Panc1 (cell line): Measurements from ENCODE around the gene ATXN7L3. TPM values are rescaled to one million over a fixed set of nuclear protein-coding genes. Genes with fewer than 3 reads are reported as not detected.

ENCODE experiments used
- ATAC-seq: fragments of 200-7000 bp; cut with Tn5 transposase; 2 replicates; pipeline ENCODE4 v1.9.1; 2020; ENCODE audit warnings: mild to moderate bottlenecking, moderate library complexity
- BruUV-seq: library from RNA; stranded (reverse); fragments of 400-500 nt; replicated peaks from 2 replicates; lab custom pipeline; 2021; lab: Mats Ljungman, UMichigan
- CTCF ChIA-PET: fragments of 300-600 bp; sonication (Branson Sonifier 250); formaldehyde crosslinking; loops from one replicate; lab custom pipeline; 2022; ENCODE audit warnings: antibody characterized with exemption; lab: Charles Lee
- POLR2A ChIA-PET: fragments of 300-600 bp; sonication (Branson Sonifier 250); formaldehyde crosslinking; loops from one replicate; lab custom pipeline; 2022; ENCODE audit warnings: antibody characterized with exemption; lab: Charles Lee
- DNase-seq: peaks from one replicate; pipeline ENCODE4 v3.0.0-alpha.2; 2010; ENCODE audit warnings: low read depth, low spot score
- H3K27ac ChIP-seq: 2 replicates; pipeline ENCODE4 v1.5.1; 2011; ENCODE audit warnings: mild to moderate bottlenecking, low read length, inconsistent platforms
- H3K27me3 ChIP-seq: fragments of 200-500 bp; sonication (Bioruptor generic); 2 replicates; pipeline ENCODE4 v1.6.0; 2014; ENCODE audit warnings: low read length, inconsistent platforms; ENCODE audit not compliant: control insufficient read depth, insufficient read depth
- H3K36me3 ChIP-seq: fragments of 200-500 bp; sonication (Bioruptor generic); 2 replicates; pipeline ENCODE4 v1.5.1; 2014; ENCODE audit warnings: inconsistent platforms, mild to moderate bottlenecking, low read length, moderate library complexity; ENCODE audit not compliant: control insufficient read depth, insufficient read depth
- H3K4me1 ChIP-seq: 2 replicates; pipeline ENCODE4 v1.5.1; 2011; ENCODE audit warnings: inconsistent platforms, mild to moderate bottlenecking, low read length, moderate library complexity; ENCODE audit not compliant: control insufficient read depth, insufficient read depth
- H3K4me3 ChIP-seq, 2 experiments: 2 replicates each; pipeline ENCODE4 v1.5.1; 2011 to 2012; ENCODE audit warnings: low read depth in 2 of 2, low read length in 2 of 2, mild to moderate bottlenecking in 2 of 2, inconsistent platforms in 1 of 2, moderate library complexity in 1 of 2
- H3K9me3 ChIP-seq: fragments of 200-500 bp; sonication (Bioruptor generic); 2 replicates; pipeline ENCODE4 v1.5.1; 2014; ENCODE audit warnings: low read depth, mild to moderate bottlenecking, inconsistent platforms, low read length, moderate library complexity; ENCODE audit not compliant: control insufficient read depth, insufficient read depth
- CTCF ChIP-seq: fragments of 450-650 bp; IDR thresholded peaks from 2 replicates; pipeline ENCODE4 v1.5.1; 2017; ENCODE audit warnings: mild to moderate bottlenecking
- POLR2AphosphoS5 ChIP-seq: IDR thresholded peaks from 2 replicates; pipeline ENCODE4 v1.6.1; 2012; ENCODE audit warnings: mild to moderate bottlenecking, low read depth, low read length, moderate library complexity
- REST ChIP-seq, 2 experiments: IDR thresholded peaks; 2 replicates each; pipeline ENCODE4 v1.6.1; 2011 to 2012; ENCODE audit warnings: low read depth in 2 of 2, control low read depth in 1 of 2, low read length in 1 of 2, mild to moderate bottlenecking in 1 of 2, moderate library complexity in 1 of 2; ENCODE audit not compliant: insufficient read depth in 1 of 2
- SIN3A ChIP-seq: IDR thresholded peaks from 2 replicates; pipeline ENCODE4 v1.6.1; 2012; ENCODE audit warnings: low read depth, mild to moderate bottlenecking, low read length, moderate library complexity, borderline replicate concordance; ENCODE audit not compliant: insufficient read depth
- TCF7L2 ChIP-seq: IDR thresholded peaks from 2 replicates; pipeline ENCODE4 v1.6.1; 2011; ENCODE audit warnings: mild to moderate bottlenecking, low read depth, low read length, inconsistent platforms
- in situ Hi-C: cut with HindIII; loops from 2 replicates; pipeline ENCODE4 v1.10.0; 2016; ENCODE audit warnings: low sequenced_read_pairs, low pct_unique_long_range_greater_than_20kb
- intact Hi-C: fragments of 100-400 bp; cut with micrococcal nuclease; formaldehyde crosslinking; loops from one replicate; pipeline ENCODE4 v1.10.0; 2022; ENCODE audit not compliant: unreplicated experiment
- total RNA-seq: library from RNA; stranded (reverse); gene quantifications from one replicate; pipeline ENCODE4 v1.2.1, GENCODE V29; 2021; ENCODE audit not compliant: unreplicated experiment

Gene ATXN7L3
- total RNA-seq, 1 experiment from 2014 or later, result 69.8 TPM

DNA sequence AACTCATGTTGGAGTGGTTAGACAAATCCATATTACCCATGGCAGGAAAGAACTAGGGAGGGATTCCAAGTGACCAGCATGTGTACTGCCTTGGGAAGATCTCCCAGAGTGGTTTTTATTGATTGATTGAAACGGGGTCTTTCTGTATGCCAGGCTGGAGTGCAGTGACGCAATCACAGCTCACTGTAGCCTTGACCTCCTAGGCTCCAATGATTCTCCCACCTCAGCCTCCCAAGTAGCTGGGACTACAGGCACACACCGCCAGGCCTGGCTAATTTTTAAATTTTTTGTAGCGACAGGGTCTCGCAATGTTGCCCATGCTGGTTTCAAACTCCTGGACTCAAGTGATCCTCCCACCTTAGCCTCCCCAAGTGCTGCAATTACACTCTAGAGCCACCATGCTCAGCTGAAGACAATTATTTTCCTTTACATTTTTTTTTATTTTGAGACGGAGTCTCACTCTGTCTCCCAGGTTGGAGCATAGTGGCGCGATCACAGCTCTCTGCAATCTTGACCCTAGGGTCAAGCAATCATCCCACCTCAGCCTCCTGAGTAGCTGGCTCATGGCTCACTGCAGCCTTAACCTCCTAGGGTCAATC lies 15.4 kb downstream of the ATXN7L3 start:
- DNase-seq (no peak), ATAC-seq (no peak)
- intact Hi-C loops (no loop called here), in situ Hi-C loops (no loop called here)
- Histone ChIP-seq H3K27me3 (no peaks in the 10 kb centered on the region), H3K36me3 (no peaks in the 10 kb centered on the region; the same call in 1 of the 2 replicates), H3K9me3 (no peaks in the 10 kb centered on the region), H3K27ac (no peak overlapping the region), H3K4me1 (peaks cover 7% of the 10 kb centered on the region; the same call in 1 of the 2 replicates), H3K4me3 (no peak overlapping the region)
- TF ChIP-seq TCF7L2 (no peak), REST (IDR thresholded peaks at IDR 0.05; ENCODE audit: insufficient read depth in 1 of 2, low read depth in 2 of 2, low read length in 1 of 2) (no peak), SIN3A (no peak), CTCF (no peak), POLR2AphosphoS5 (no peak)
- ChIA-PET POLR2A (interaction anchor here (0.6 kb wide), 1 partner anchor 93 kb away, joined by 6 read pairs; no protein-coding TSS in a partner anchor), CTCF (interaction anchor here (0.7 kb wide), 1 partner anchor 1609 kb away, joined by 4 read pairs; no protein-coding TSS in a partner anchor)
- no TSS peak for BruUV-seq

DNA sequence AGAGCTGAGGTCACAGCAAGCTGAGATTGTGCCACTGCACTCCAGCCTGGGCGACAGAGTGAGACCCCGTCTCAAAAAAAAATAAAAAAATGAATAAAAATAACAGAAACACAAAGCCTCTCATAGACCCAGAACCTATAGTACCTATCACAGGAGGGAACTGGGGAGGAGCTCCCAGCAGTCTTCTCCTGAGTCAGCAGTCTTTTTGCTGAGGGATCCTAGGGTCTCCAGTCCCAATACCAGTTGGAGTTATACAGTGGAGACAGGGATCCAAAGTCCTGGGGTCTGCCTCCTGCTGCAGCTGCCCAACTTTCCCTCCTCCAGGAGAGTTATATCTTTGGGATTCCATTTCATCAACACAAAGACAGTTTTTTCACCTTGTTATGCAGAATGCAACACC lies 16.7 kb downstream of the ATXN7L3 start:
- H3K4me3 ChIP-seq, result no peak overlapping the region
- H3K27me3 ChIP-seq, result no peaks in the 10 kb centered on the region
- H3K4me1 ChIP-seq, result peaks cover 2% of the 10 kb centered on the region; the same call in 1 of the 2 replicates
- ATAC-seq (no peak), DNase-seq (no peak)
- no TSS peak for BruUV-seq
- TF ChIP-seq SIN3A (no peak), TCF7L2 (no peak), REST (IDR thresholded peaks at IDR 0.05; ENCODE audit: insufficient read depth in 1 of 2, low read depth in 2 of 2, low read length in 1 of 2) (no peak), POLR2AphosphoS5 (no peak), CTCF (no peak)
- intact Hi-C loops, result no loop called here
- no peak overlapping the region for H3K27ac ChIP-seq
- in situ Hi-C loops, result no loop called here
- no peaks in the 10 kb centered on the region for H3K9me3 ChIP-seq
- ChIA-PET POLR2A (interaction anchor here (0.5 kb wide), 1 partner anchor 9 kb away, joined by 3 read pairs; no protein-coding TSS in a partner anchor), CTCF (no interaction called here)
- no peaks in the 10 kb centered on the region; the same call in 1 of the 2 replicates for H3K36me3 ChIP-seq
